ENCODE data around the gene NLGN1. TPM values are rescaled to one million over a fixed set of nuclear protein-coding genes. Genes with fewer than 3 reads are reported as not detected.

NLGN1 gene
- total RNA-seq, 4 donors from 2014 or later, result 2.2 to 5.8 (median 3.0) TPM

- TF ChIP-seq CTCF (IDR thresholded peaks at IDR 0.05), result no peak
- no peak for TF ChIP-seq POLR2AphosphoS5 (IDR thresholded peaks at IDR 0.05)
- TF ChIP-seq POLR2A (IDR thresholded peaks at IDR 0.05), result no peak
- no peak for TF ChIP-seq EP300 (IDR thresholded peaks at IDR 0.05)
- peak in 1 of 2 donors; percentile 60 for DNase-seq (ENCODE audit: low spot score in 2 of 2)
- Histone ChIP-seq H3K27me3 (no peaks in the 10 kb centered on the region), H3K4me1 (no peaks in the 10 kb centered on the region), H3K36me3 (no peaks in the 10 kb centered on the region), H3K27ac (no peak overlapping the region), H3K4me3 (no peak overlapping the region), H3K9me3 (no peaks in the 10 kb centered on the region)
- 100% methylated on average over 4 of the region's 4 CpGs for WGBS
These were observed 560.1 kb downstream of the NLGN1 start for GRCh38 chr3:173957646-173958045.

GRCh38 chr3:173958805-173959204 is 561.3 kb downstream of the NLGN1 start:
- WGBS, result 94% methylated on average over 3 of the region's 6 CpGs
- Histone ChIP-seq H3K4me1 (no peaks in the 10 kb centered on the region), H3K9me3 (no peaks in the 10 kb centered on the region), H3K36me3 (no peaks in the 10 kb centered on the region), H3K27me3 (no peaks in the 10 kb centered on the region), H3K27ac (no peak overlapping the region), H3K4me3 (no peak overlapping the region)
- no peak for TF ChIP-seq EP300 (IDR thresholded peaks at IDR 0.05)
- TF ChIP-seq POLR2AphosphoS5 (IDR thresholded peaks at IDR 0.05), result no peak
- TF ChIP-seq CTCF (IDR thresholded peaks at IDR 0.05), result no peak
- no peak for TF ChIP-seq POLR2A (IDR thresholded peaks at IDR 0.05)
- DNase-seq (ENCODE audit: low spot score in 2 of 2), result peak in 1 of 2 donors; percentile 53

- DNase-seq (ENCODE audit: low spot score in 2 of 2), result no peak
- no peak overlapping the region for H3K4me3 ChIP-seq
- no peaks in the 10 kb centered on the region for H3K4me1 ChIP-seq
- H3K27ac ChIP-seq, result no peak overlapping the region
- TF ChIP-seq POLR2AphosphoS5 (IDR thresholded peaks at IDR 0.05), result no peak
- no peak for TF ChIP-seq CTCF (IDR thresholded peaks at IDR 0.05)
- no peak for TF ChIP-seq POLR2A (IDR thresholded peaks at IDR 0.05)
- TF ChIP-seq EP300 (IDR thresholded peaks at IDR 0.05), result no peak
- H3K9me3 ChIP-seq, result no peaks in the 10 kb centered on the region
- H3K36me3 ChIP-seq, result no peaks in the 10 kb centered on the region
- H3K27me3 ChIP-seq, result no peaks in the 10 kb centered on the region
- WGBS, result 57% methylated on average over 4 of the region's 4 CpGs
These were observed 572.7 kb downstream of the NLGN1 start for GRCh38 chr3:173970281-173970680.

- 74% methylated on average over 1 of the region's 1 CpG for whole genome bisulfite sequencing
These were observed 578.7 kb downstream of the NLGN1 start for GRCh38 chr3:173976281-173976680.

GRCh38 chr3:173977747-173978146 is 580.2 kb downstream of the NLGN1 start:
- H3K27me3 ChIP-seq, result no peaks in the 10 kb centered on the region
- H3K9me3 ChIP-seq, result no peaks in the 10 kb centered on the region
- WGBS, result 49% methylated on average over 2 of the region's 2 CpGs
- no peak overlapping the region for H3K27ac ChIP-seq
- TF ChIP-seq POLR2AphosphoS5 (IDR thresholded peaks at IDR 0.05) (no peak), CTCF (IDR thresholded peaks at IDR 0.05) (no peak), EP300 (IDR thresholded peaks at IDR 0.05) (no peak), POLR2A (IDR thresholded peaks at IDR 0.05) (no peak)
- no peaks in the 10 kb centered on the region for H3K36me3 ChIP-seq
- no peak overlapping the region for H3K4me3 ChIP-seq
- no peak for DNase-seq (ENCODE audit: low spot score in 2 of 2)
- no peaks in the 10 kb centered on the region for H3K4me1 ChIP-seq

More at GRCh38 chr3:173976281-173976680, 578.7 kb downstream of the NLGN1 start:
- H3K36me3 ChIP-seq, result no peaks in the 10 kb centered on the region
- H3K4me3 ChIP-seq, result no peak overlapping the region
- H3K27me3 ChIP-seq, result no peaks in the 10 kb centered on the region
- DNase-seq (ENCODE audit: low spot score in 2 of 2), result no peak
- H3K4me1 ChIP-seq, result no peaks in the 10 kb centered on the region
- H3K9me3 ChIP-seq, result no peaks in the 10 kb centered on the region
- no peak overlapping the region for H3K27ac ChIP-seq
- TF ChIP-seq CTCF (IDR thresholded peaks at IDR 0.05) (no peak), POLR2AphosphoS5 (IDR thresholded peaks at IDR 0.05) (no peak), POLR2A (IDR thresholded peaks at IDR 0.05) (no peak), EP300 (IDR thresholded peaks at IDR 0.05) (no peak)

Measured in suprapubic skin (tissue), 4 donors.